GM19035 (cell line): Measurements from ENCODE around the gene LAT.
"Not testable (repeated sequence)": the region's sequence is repeated elsewhere in the genome, so short reads cannot be mapped to it uniquely, and the experiment has no call there.

ENCODE experiments used
- ATAC-seq: cut with Tn5 transposase; IDR thresholded peaks from one replicate; pipeline ENCODE4 v1.9.1; 2021; ENCODE audit not compliant: unreplicated experiment

Gene LAT

GRCh38 chr16:28977703-28978662, 6.9 kb upstream of the LAT start:
- no peak for ATAC-seq

GRCh38 chr16:28980330-28980729, 4.5 kb upstream of the LAT start:
- ATAC-seq, result not testable (repeated sequence)

- no peak for ATAC-seq
These were observed 3.9 kb upstream of the LAT start for GRCh38 chr16:28980929-28981328.

GRCh38 chr16:28981517-28981916, 3.3 kb upstream of the LAT start:
- ATAC-seq, result no peak

- ATAC-seq, result no peak
These were observed 2.4 kb upstream of the LAT start for GRCh38 chr16:28982418-28982817.

GRCh38 chr16:28982949-28983348, 1.9 kb upstream of the LAT start:
- no peak for ATAC-seq

- no peak for ATAC-seq
These were observed 1.2 kb upstream of the LAT start for GRCh38 chr16:28983644-28984043.

- ATAC-seq, result no peak
These were observed 761 bp upstream of the LAT start for GRCh38 chr16:28984091-28984490.

- ATAC-seq, result no peak
These were observed 574 bp downstream of the LAT start for GRCh38 chr16:28985211-28986041.

- no peak for ATAC-seq
These were observed 1.2 kb downstream of the LAT start for GRCh38 chr16:28986046-28986445.

GRCh38 chr16:28986492-28986891, 1.6 kb downstream of the LAT start:
- ATAC-seq, result no peak

GRCh38 chr16:28987170-28987853, 2.5 kb downstream of the LAT start:
- no peak for ATAC-seq

GRCh38 chr16:28989363-28989762, 4.5 kb downstream of the LAT start:
- no peak for ATAC-seq

GRCh38 chr16:28990375-28991040, 5.7 kb downstream of the LAT start:
- ATAC-seq, result no peak

- ATAC-seq, result no peak
These were observed 6.8 kb downstream of the LAT start for GRCh38 chr16:28991687-28992086.

GRCh38 chr16:28992496-28992895, 7.6 kb downstream of the LAT start:
- ATAC-seq, result no peak

GRCh38 chr16:28998837-28999236, 14.0 kb downstream of the LAT start:
- ATAC-seq, result no peak

GRCh38 chr16:28999577-28999976, 14.7 kb downstream of the LAT start:
- ATAC-seq, result no peak

- no peak for ATAC-seq
These were observed 15.2 kb downstream of the LAT start for GRCh38 chr16:29000019-29000418.

GRCh38 chr16:29004496-29005139, 19.8 kb downstream of the LAT start:
- not testable (repeated sequence) for ATAC-seq
